Colonic mucosa (tissue), 4 donors: ENCODE data around the gene PLOD1. TPM values are rescaled to one million over a fixed set of nuclear protein-coding genes. Genes with fewer than 3 reads are reported as not detected.
A peak's percentile ranks its signal among the peaks of the same experiment; 100 is the strongest.

Experiments
- DNase-seq: peaks from one replicate; pipeline ENCODE4 v3.0.0-alpha.2; 2020
- H3K27ac ChIP-seq: fragments of 200-600 bp; one replicate; pipeline ENCODE4 v1.8.0; 2021
- H3K27me3 ChIP-seq: fragments of 200-600 bp; one replicate; pipeline ENCODE4 v1.8.0; 2021
- H3K36me3 ChIP-seq: fragments of 200-600 bp; one replicate; pipeline ENCODE4 v1.8.0; 2021
- H3K4me1 ChIP-seq: fragments of 200-600 bp; one replicate; pipeline ENCODE4 v1.8.0; 2021; ENCODE audit warnings: mild to moderate bottlenecking
- H3K4me3 ChIP-seq: fragments of 200-600 bp; one replicate; pipeline ENCODE4 v1.8.0; 2021
- H3K9ac ChIP-seq, 2 donors: one replicate each; pipeline ENCODE4 v1.7.0; 2013; ENCODE audit warnings: control low read depth in 2 of 2, low read depth in 2 of 2, low read length in 2 of 2
- H3K9me3 ChIP-seq: fragments of 200-600 bp; one replicate; pipeline ENCODE4 v1.8.0; 2021
- CTCF ChIP-seq: fragments of 200-600 bp; IDR thresholded peaks from one replicate; pipeline ENCODE4 v1.8.0; 2022; ENCODE audit warnings: antibody characterized with exemption, mild to moderate bottlenecking
- intact Hi-C: fragments of 100-400 bp; cut with DNase I; formaldehyde crosslinking; loops from one replicate; pipeline ENCODE4 v1.14.1; 2022
- total RNA-seq, 2 donors: library from RNA; stranded (reverse); fragmentation: NEBNext Ultra II Directional in 1 of 2; extraction: Animal tissue kit (Norgen Biotek cat#: 25700) in 1 of 2; gene quantifications; one replicate each; pipeline ENCODE4 v1.2.1, GENCODE V29; 2021
- donor health status: healthy.
- donor health status: DM: no; HTN: no; CAD: no.
- donor health status: DM: no; HTN: no; CAD: no.

PLOD1 gene
- total RNA-seq, 2 donors from 2014 or later: 72.5 to 83.9 TPM

- no peak for TF ChIP-seq CTCF
- Histone ChIP-seq H3K9ac (peak overlapping the region in 1 of 2 donors; percentile 2), H3K36me3 (no peaks in the 10 kb centered on the region)
Measured at GRCh38 chr1:11982010-11982392, 47.5 kb downstream of the PLOD1 start.

GRCh38 chr1:11984121-11984520 lies 49.6 kb downstream of the PLOD1 start:
- H3K4me1 ChIP-seq: peaks cover 21% of the 10 kb centered on the region
- DNase-seq: peak; percentile 42

More at GRCh38 chr1:11982010-11982392, 47.5 kb downstream of the PLOD1 start:
- DNase-seq: no peak
- Histone ChIP-seq H3K4me3 (no peak overlapping the region), H3K4me1 (peaks cover 21% of the 10 kb centered on the region), H3K27ac (no peak overlapping the region), H3K9me3 (no peaks in the 10 kb centered on the region), H3K27me3 (no peaks in the 10 kb centered on the region)
- intact Hi-C loops: no loop called here

GRCh38 chr1:11984576-11984975 lies 50.1 kb downstream of the PLOD1 start:
- Histone ChIP-seq H3K9ac (peak overlapping the region in 1 of 2 donors; percentile 6), H3K4me3 (no peak overlapping the region), H3K4me1 (peaks cover 17% of the 10 kb centered on the region), H3K36me3 (no peaks in the 10 kb centered on the region), H3K9me3 (no peaks in the 10 kb centered on the region), H3K27me3 (no peaks in the 10 kb centered on the region), H3K27ac (peak overlapping the region; percentile 31)
- peak; percentile 24 for DNase-seq
- intact Hi-C loops: no loop called here
- no peak for TF ChIP-seq CTCF

More at GRCh38 chr1:11984121-11984520, 49.6 kb downstream of the PLOD1 start:
- Histone ChIP-seq H3K4me3 (no peak overlapping the region), H3K27ac (peak overlapping the region; percentile 31), H3K9ac (peak overlapping the region in 1 of 2 donors; percentile 6), H3K36me3 (no peaks in the 10 kb centered on the region), H3K9me3 (no peaks in the 10 kb centered on the region), H3K27me3 (no peaks in the 10 kb centered on the region)
- intact Hi-C loops: no loop called here
- TF ChIP-seq CTCF: no peak

GRCh38 chr1:11985171-11985570 lies 50.7 kb downstream of the PLOD1 start:
- Histone ChIP-seq H3K4me3 (no peak overlapping the region), H3K36me3 (peaks cover 5% of the 10 kb centered on the region), H3K4me1 (peaks cover 17% of the 10 kb centered on the region), H3K9me3 (no peaks in the 10 kb centered on the region), H3K9ac (no peak overlapping the region), H3K27ac (peak overlapping the region; percentile 31), H3K27me3 (no peaks in the 10 kb centered on the region)
- intact Hi-C loops: no loop called here
- no peak for DNase-seq
- no peak for TF ChIP-seq CTCF

GRCh38 chr1:11985851-11986250 lies 51.3 kb downstream of the PLOD1 start:
- intact Hi-C loops: no loop called here
- no peak overlapping the region for H3K4me3 ChIP-seq
- H3K27me3 ChIP-seq: no peaks in the 10 kb centered on the region
- H3K4me1 ChIP-seq: peaks cover 17% of the 10 kb centered on the region
- H3K36me3 ChIP-seq: peaks cover 5% of the 10 kb centered on the region
- H3K27ac ChIP-seq: no peak overlapping the region
- H3K9ac ChIP-seq: no peak overlapping the region
- DNase-seq: no peak
- no peak for TF ChIP-seq CTCF
- no peaks in the 10 kb centered on the region for H3K9me3 ChIP-seq
